Omental fat pad (tissue), 4 donors: ENCODE data around the gene CMYA5. TPM values are rescaled to one million over a fixed set of nuclear protein-coding genes. Genes with fewer than 3 reads are reported as not detected.
"Not testable (repeated sequence)": the region's sequence is repeated elsewhere in the genome, so short reads cannot be mapped to it uniquely, and the experiment has no call there.

Experiments
- ATAC-seq: fragments of 150-250 bp; one replicate; pipeline ENCODE4 v1.9.1; 2016; ENCODE audit warnings: mild to moderate bottlenecking, moderate library complexity; ENCODE audit not compliant: low FRiP score
- DNase-seq: peaks from one replicate; pipeline ENCODE4 v3.0.0-alpha.2; 2019; ENCODE audit warnings: low spot score
- CTCF ChIP-seq, 3 donors: fragments of 450-650 bp; IDR thresholded peaks; one replicate each; pipeline ENCODE4 v1.5.1; 2016 to 2017; ENCODE audit warnings: antibody characterized with exemption in 3 of 3, mild to moderate bottlenecking in 3 of 3, moderate library complexity in 2 of 3
- total RNA-seq, 4 donors: library from RNA; depleted of rRNA; stranded (reverse); fragments of >200 nt; gene quantifications; one replicate each; pipeline ENCODE4 v1.1.0, GENCODE V29; 2016

CMYA5 gene
- total RNA-seq, 4 donors from 2014 or later, result 4.2 to 21.0 (median 6.3) TPM

DNA sequence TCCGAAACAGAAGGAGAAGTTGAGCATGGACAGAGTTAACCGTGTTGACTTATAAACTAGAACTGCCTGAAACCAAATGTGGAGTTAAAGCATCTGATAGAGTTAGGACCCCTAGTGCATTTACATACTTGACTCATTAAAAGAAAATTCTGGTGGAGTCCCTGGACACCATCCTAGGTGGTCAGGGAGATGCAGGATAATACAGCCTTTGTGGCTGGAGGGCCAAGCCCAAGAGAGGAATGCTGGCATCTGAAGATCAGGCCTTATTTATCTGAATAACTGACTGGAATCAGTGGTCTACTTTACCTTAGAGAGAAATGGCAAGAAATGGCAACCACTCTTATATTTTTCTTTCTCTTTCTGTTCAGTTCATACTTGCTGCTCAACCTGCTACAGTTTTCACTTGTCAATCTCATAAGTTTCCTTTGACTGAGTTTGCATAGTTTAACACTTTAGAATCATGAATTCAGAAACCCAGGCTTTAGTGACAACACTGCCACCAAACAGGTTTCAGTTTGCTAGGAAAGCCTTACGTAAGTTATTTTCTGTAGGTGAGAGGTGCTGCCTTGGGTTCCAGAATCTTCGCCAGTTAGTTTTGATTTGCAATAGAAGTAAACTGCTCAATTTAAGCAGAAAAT lies 10.2 kb downstream of the CMYA5 start:
- TF ChIP-seq CTCF (IDR thresholded peaks at IDR 0.05), result no peak
- no peak for DNase-seq
- ATAC-seq, result no peak

GRCh38 chr5:79702606-79703380 lies 13.2 kb downstream of the CMYA5 start:
- ATAC-seq, result no peak
- DNase-seq, result no peak
- no peak for TF ChIP-seq CTCF (IDR thresholded peaks at IDR 0.05)

DNA sequence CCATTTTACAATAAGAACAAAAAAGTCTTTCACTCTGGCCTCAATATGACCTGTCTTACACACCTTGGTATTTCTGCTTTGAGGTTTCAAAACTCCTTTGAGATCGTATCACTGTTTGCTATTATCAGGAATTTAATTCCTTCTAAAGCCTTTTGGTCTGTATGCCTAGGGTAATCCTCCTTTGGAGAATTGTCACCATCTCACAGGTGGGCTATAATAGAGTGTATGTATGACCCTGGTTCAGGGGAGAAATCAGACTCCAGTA lies 13.7 kb downstream of the CMYA5 start:
- DNase-seq (no peak), ATAC-seq (no peak)
- no peak for TF ChIP-seq CTCF (IDR thresholded peaks at IDR 0.05)

DNA sequence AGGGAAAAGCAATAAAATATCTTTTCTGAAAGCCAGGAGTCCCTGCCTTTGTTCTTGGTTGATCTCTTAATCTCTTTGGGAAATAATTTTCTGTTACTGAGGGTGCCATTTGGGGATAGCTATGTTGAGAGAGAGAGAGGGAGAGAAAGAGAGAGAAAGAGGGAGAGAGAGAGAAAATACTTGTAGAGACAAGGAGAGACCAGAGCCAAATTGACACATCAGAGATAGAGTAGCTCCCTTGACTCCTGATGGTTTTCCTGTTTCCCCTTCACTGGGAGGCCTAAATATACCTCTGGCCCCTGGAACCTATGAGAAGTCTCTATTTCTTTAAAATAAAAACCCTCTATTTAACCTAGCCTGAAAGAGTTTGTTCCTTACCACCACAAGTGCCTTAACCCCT lies 14.9 kb downstream of the CMYA5 start:
- DNase-seq (no peak), ATAC-seq (no peak)
- no peak for TF ChIP-seq CTCF (IDR thresholded peaks at IDR 0.05)

DNA sequence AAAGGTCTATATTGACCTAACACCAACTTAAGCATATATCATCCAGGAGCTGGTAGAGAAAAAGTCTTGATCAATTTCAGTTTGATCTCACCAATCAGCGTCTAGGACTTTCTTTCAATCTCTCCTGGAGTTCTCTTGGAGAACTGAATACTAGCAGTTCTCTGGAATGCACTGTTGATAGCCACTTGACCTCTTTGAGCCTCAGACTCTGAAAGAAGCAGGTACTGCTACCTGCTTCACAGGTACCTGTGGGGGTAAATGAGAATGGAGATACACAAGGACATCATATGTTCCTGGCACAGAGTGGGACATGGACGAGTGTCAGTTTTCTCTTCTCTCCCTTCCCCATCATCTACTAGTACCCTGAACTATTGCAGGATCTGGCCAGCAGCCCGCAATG lies 16.0 kb downstream of the CMYA5 start:
- DNase-seq, result no peak
- TF ChIP-seq CTCF (IDR thresholded peaks at IDR 0.05), result no peak
- ATAC-seq, result no peak

GRCh38 chr5:79706317-79706716 lies 16.7 kb downstream of the CMYA5 start:
- DNase-seq, ATAC-seq: not testable (repeated sequence)

- TF ChIP-seq CTCF (IDR thresholded peaks at IDR 0.05), result no peak
- ATAC-seq, result no peak
- DNase-seq, result no peak
These were observed 17.9 kb downstream of the CMYA5 start for GRCh38 chr5:79707535-79707934.
